Neural crest cell (in vitro differentiated cells): ENCODE results near the gene MARCHF6. TPM values are rescaled to one million over a fixed set of nuclear protein-coding genes. Genes with fewer than 3 reads are reported as not detected.

Experiments used
- DNase-seq: peaks from one replicate; pipeline ENCODE4 v3.0.0; 2021; ENCODE audit warnings: low read depth, mixed read lengths, low spot score
- H3K27ac Mint-ChIP-seq: one replicate; pipeline ENCODE4 v1.8.0; 2021; ENCODE audit warnings: mild to moderate bottlenecking, mixed read lengths; ENCODE audit not compliant: unreplicated experiment
- H3K27me3 Mint-ChIP-seq: 2 replicates; pipeline ENCODE4 v1.8.0; 2021; ENCODE audit warnings: low read depth, mild to moderate bottlenecking, mixed read lengths
- H3K36me3 Mint-ChIP-seq: 2 replicates; pipeline ENCODE4 v1.8.0; 2021; ENCODE audit warnings: low read depth, mild to moderate bottlenecking, mixed read lengths
- H3K4me1 Mint-ChIP-seq: 2 replicates; pipeline ENCODE4 v1.8.0; 2021; ENCODE audit warnings: mixed read lengths
- H3K4me3 Mint-ChIP-seq: one replicate; pipeline ENCODE4 v1.8.0; 2021; ENCODE audit warnings: mild to moderate bottlenecking, mixed read lengths
- H3K9me3 Mint-ChIP-seq: 2 replicates; pipeline ENCODE4 v1.8.0; 2021; ENCODE audit warnings: mixed read lengths
- total RNA-seq: library from RNA; stranded (reverse); gene quantifications from 2 replicates; pipeline ENCODE4 v1.2.1, GENCODE V29; 2021
- TF ChIP-seq, protein P1 (sequence below): fragments of 200-600 bp; sonication (generic); conservative IDR thresholded peaks from 2 replicates; pipeline ENCODE4 v1.5.0; 2021; ENCODE audit warnings: antibody characterized with exemption, mild to moderate bottlenecking

MARCHF6 gene
- total RNA-seq, 1 donor from 2014 or later = 202 TPM

DNA sequence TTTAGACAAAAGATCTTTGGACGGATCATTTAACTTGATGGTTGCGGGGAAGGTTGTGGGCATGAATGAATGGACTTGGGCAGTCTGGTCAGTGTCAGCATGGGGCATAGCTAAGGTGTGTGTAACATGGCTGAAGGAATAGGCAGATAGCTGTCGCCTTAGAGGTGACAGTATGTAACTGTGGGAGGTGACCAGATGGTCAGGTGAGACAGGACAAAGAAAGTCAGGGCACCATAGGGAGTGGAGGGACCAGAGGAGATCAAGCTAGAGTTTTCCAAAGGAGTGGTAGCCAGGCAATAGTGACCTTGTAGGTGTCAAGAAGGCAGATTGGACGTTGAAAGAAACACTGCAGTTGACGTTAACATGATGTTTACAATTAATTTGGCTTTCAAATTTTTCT, 43.1 kb downstream of the MARCHF6 start:
- Mint-ChIP-seq H3K4me1 (peaks cover 9% of the 10 kb centered on the region), H3K27ac (no peak overlapping the region), H3K4me3 (no peak overlapping the region), H3K36me3 (peaks cover 24% of the 10 kb centered on the region), H3K27me3 (no peaks in the 10 kb centered on the region), H3K9me3 (no peaks in the 10 kb centered on the region)
- TF ChIP-seq, protein P1, sequence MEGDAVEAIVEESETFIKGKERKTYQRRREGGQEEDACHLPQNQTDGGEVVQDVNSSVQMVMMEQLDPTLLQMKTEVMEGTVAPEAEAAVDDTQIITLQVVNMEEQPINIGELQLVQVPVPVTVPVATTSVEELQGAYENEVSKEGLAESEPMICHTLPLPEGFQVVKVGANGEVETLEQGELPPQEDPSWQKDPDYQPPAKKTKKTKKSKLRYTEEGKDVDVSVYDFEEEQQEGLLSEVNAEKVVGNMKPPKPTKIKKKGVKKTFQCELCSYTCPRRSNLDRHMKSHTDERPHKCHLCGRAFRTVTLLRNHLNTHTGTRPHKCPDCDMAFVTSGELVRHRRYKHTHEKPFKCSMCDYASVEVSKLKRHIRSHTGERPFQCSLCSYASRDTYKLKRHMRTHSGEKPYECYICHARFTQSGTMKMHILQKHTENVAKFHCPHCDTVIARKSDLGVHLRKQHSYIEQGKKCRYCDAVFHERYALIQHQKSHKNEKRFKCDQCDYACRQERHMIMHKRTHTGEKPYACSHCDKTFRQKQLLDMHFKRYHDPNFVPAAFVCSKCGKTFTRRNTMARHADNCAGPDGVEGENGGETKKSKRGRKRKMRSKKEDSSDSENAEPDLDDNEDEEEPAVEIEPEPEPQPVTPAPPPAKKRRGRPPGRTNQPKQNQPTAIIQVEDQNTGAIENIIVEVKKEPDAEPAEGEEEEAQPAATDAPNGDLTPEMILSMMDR = no peak
- no peak for DNase-seq

DNA sequence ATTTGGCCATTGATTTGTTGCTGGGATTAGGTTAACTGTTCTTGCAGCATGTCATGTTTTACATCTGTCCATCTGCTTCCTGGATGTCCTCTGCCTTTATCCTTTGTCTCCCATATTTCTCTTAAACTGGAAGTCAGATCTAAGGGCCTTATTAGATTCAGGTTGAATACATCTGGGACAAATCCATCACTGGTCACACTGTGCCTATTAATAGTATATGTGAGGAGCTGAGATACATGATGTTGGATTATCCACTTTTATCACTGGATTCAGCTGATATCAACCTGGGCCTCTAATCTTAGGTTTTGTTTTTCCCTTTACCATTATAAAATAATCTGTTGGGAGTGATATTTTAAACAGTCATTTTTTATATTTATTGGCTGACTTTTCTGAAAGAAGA, 46.3 kb downstream of the MARCHF6 start:
- Mint-ChIP-seq H3K27ac (no peak overlapping the region), H3K27me3 (no peaks in the 10 kb centered on the region), H3K9me3 (no peaks in the 10 kb centered on the region), H3K4me3 (no peak overlapping the region), H3K4me1 (peaks cover 14% of the 10 kb centered on the region), H3K36me3 (peaks cover 24% of the 10 kb centered on the region)
- TF ChIP-seq, protein P1 = no peak
- DNase-seq = no peak

DNA sequence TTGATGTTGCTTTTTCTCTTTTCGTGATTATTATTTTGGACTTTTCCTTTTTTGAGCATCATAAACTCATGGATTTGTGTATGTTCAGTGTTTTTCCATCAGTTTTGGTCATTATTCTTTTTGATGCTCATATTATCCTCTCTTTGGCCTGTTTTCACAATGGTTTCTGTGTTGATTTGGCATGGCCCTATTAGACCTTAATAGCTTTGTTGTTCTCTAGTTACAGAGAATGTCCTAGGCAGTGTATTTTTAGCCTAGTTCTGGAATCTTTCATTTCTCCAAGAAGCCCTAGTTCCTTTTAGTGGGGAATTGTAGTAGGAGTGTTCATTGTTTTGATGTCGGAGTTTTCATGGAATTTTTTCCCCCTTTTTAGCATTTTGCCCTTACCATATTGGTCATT, 46.9 kb downstream of the MARCHF6 start:
- TF ChIP-seq, protein P1 = no peak
- peaks cover 14% of the 10 kb centered on the region for H3K4me1 Mint-ChIP-seq
- no peak for DNase-seq
- H3K36me3 Mint-ChIP-seq = peaks cover 26% of the 10 kb centered on the region
- no peaks in the 10 kb centered on the region for H3K27me3 Mint-ChIP-seq
- H3K4me3 Mint-ChIP-seq = no peak overlapping the region
- no peak overlapping the region for H3K27ac Mint-ChIP-seq
- H3K9me3 Mint-ChIP-seq = no peaks in the 10 kb centered on the region

DNA sequence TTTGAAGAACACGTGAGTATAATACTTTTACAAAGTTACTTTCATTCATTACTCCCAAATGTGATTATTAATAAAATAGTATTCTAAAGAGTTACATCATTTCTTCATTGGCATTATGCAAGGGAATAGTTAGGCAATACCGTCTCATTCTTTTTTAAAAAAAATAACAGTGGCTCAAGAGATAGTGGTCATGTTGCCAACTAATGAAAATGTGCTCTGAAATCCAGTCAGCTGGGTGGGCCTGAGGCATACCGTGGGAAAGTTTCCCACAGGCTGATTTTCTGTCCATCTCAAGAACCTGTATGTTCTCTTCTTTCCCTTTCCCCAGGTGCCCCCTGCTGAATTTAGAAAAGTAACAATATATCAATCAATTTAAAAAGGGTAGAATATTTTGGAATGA, 47.3 kb downstream of the MARCHF6 start:
- H3K27ac Mint-ChIP-seq = no peak overlapping the region
- DNase-seq = no peak
- no peak overlapping the region for H3K4me3 Mint-ChIP-seq
- TF ChIP-seq, protein P1 = no peak
- H3K9me3 Mint-ChIP-seq = no peaks in the 10 kb centered on the region
- peaks cover 14% of the 10 kb centered on the region for H3K4me1 Mint-ChIP-seq
- H3K27me3 Mint-ChIP-seq = no peaks in the 10 kb centered on the region
- H3K36me3 Mint-ChIP-seq = peaks cover 26% of the 10 kb centered on the region

DNA sequence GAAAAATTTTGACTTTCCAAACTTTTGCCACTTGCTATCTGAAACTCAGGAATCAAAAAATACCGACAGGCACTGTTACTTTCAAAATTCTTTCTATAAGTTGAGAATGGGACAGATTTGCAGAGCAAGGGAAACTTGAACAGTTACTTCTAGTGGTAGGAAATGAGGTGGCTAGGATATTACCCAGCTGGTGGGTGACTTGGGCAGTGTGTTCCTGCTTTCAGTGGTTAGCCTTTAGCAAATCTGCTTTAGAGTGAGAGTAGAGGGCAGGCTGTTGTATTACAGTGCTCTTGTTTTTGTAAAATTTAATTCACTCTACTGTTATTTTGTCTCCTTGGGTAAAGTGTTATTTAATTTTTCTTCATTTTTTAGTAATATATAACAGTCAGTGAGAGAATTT, 48.0 kb downstream of the MARCHF6 start:
- Mint-ChIP-seq H3K4me1 (peaks cover 14% of the 10 kb centered on the region), H3K27me3 (no peaks in the 10 kb centered on the region), H3K27ac (no peak overlapping the region), H3K36me3 (peaks cover 24% of the 10 kb centered on the region), H3K9me3 (no peaks in the 10 kb centered on the region), H3K4me3 (no peak overlapping the region)
- TF ChIP-seq, protein P1 = no peak
- DNase-seq = no peak

Other genes starting within 250 kb of the MARCHF6 start
- gene ATPSCKMT, start 103.8 kb upstream of the MARCHF6 start, total RNA-seq = 21.8 and 24.4 TPM in 2 replicates
- 401 and 424 TPM in 2 replicates for gene CCT5, start 103.4 kb upstream of the MARCHF6 start, total RNA-seq
- 22.2 and 24.0 TPM in 2 replicates for gene CMBL, start 45.8 kb upstream of the MARCHF6 start, total RNA-seq
- gene ROPN1L, start 88.2 kb downstream of the MARCHF6 start, total RNA-seq = 0.68 and 1.0 TPM in 2 replicates
- 0.80 and 0.84 TPM in 2 replicates for gene ANKRD33B, start 210.4 kb downstream of the MARCHF6 start, total RNA-seq